ENCODE results near the gene ERG.

The ERG gene

GRCh38 chr21:38496224-38496623 is 2.1 kb downstream of the ERG start:
- no peak for DNase-seq (ENCODE audit: low spot score)

GRCh38 chr21:38495696-38496095 is 2.6 kb downstream of the ERG start:
- no peak for DNase-seq (ENCODE audit: low spot score)

GRCh38 chr21:38495242-38495641 is 3.0 kb downstream of the ERG start:
- no peak for DNase-seq (ENCODE audit: low spot score)

GRCh38 chr21:38494703-38495102 is 3.6 kb downstream of the ERG start:
- DNase-seq (ENCODE audit: low spot score), result no peak

- no peak for DNase-seq (ENCODE audit: low spot score)
Measured at GRCh38 chr21:38494251-38494642, 4.0 kb downstream of the ERG start.

- DNase-seq (ENCODE audit: low spot score), result no peak
Measured at GRCh38 chr21:38493549-38494250, 4.6 kb downstream of the ERG start.

- no peak for DNase-seq (ENCODE audit: low spot score)
Measured at GRCh38 chr21:38492007-38492406, 6.3 kb downstream of the ERG start.

GRCh38 chr21:38491536-38491935 is 6.7 kb downstream of the ERG start:
- DNase-seq (ENCODE audit: low spot score), result no peak

- DNase-seq (ENCODE audit: low spot score), result no peak
Measured at GRCh38 chr21:38490411-38491020, 7.8 kb downstream of the ERG start.

- DNase-seq (ENCODE audit: low spot score), result no peak
Measured at GRCh38 chr21:38489729-38490128, 8.5 kb downstream of the ERG start.

- no peak for DNase-seq (ENCODE audit: low spot score)
Measured at GRCh38 chr21:38489271-38489652, 9.0 kb downstream of the ERG start.

GRCh38 chr21:38488640-38489270 is 9.5 kb downstream of the ERG start:
- DNase-seq (ENCODE audit: low spot score), result no peak

- DNase-seq (ENCODE audit: low spot score), result no peak
Measured at GRCh38 chr21:38487901-38488639, 10.2 kb downstream of the ERG start.

- no peak for DNase-seq (ENCODE audit: low spot score)
Measured at GRCh38 chr21:38486706-38487105, 11.6 kb downstream of the ERG start.

- DNase-seq (ENCODE audit: low spot score), result no peak
Measured at GRCh38 chr21:38486221-38486620, 12.1 kb downstream of the ERG start.

GRCh38 chr21:38479641-38480525 is 18.4 kb downstream of the ERG start:
- no peak for DNase-seq (ENCODE audit: low spot score)

- DNase-seq (ENCODE audit: low spot score), result peak; percentile 44
Measured at GRCh38 chr21:38478782-38479181, 19.5 kb downstream of the ERG start.

- DNase-seq (ENCODE audit: low spot score), result no peak
Measured at GRCh38 chr21:38477226-38477625, 21.1 kb downstream of the ERG start.

- DNase-seq (ENCODE audit: low spot score), result no peak
Measured at GRCh38 chr21:38476385-38476784, 21.9 kb downstream of the ERG start.

- no peak for DNase-seq (ENCODE audit: low spot score)
Measured at GRCh38 chr21:38475519-38475918, 22.8 kb downstream of the ERG start.

GRCh38 chr21:38474796-38475195 is 23.5 kb downstream of the ERG start:
- DNase-seq (ENCODE audit: low spot score), result no peak

GRCh38 chr21:38474124-38474523 is 24.2 kb downstream of the ERG start:
- DNase-seq (ENCODE audit: low spot score), result no peak
